SH-SY5Y (cell line): ENCODE measurements around the gene PTGIS.

ENCODE experiments used
- GATA2 ChIP-seq: IDR thresholded peaks from 2 replicates; pipeline ENCODE4 v1.6.1; 2011; ENCODE audit warnings: mild to moderate bottlenecking, low read depth, low read length
- GATA3 ChIP-seq: IDR thresholded peaks from 2 replicates; pipeline ENCODE4 v1.6.1; 2011; ENCODE audit warnings: low read depth, mild to moderate bottlenecking, low read length, moderate library complexity

GRCh38 chr20:49501917-49502316, 66.0 kb downstream of the PTGIS start:
- TF ChIP-seq GATA2 (no peak), GATA3 (no peak)
